Eye (tissue), 1 donor: Measurements from ENCODE around the gene SRPK3.

ENCODE experiments used
- DNase-seq: peaks from one replicate; pipeline ENCODE4 v3.0.0-alpha.2; 2015

SRPK3 gene

GRCh38 chrX:153771415-153772315 lies 9.2 kb upstream of the SRPK3 start:
- no peak for DNase-seq

- DNase-seq = no peak
Observed at GRCh38 chrX:153772316-153773217, 8.3 kb upstream of the SRPK3 start.

GRCh38 chrX:153773218-153773611 lies 7.6 kb upstream of the SRPK3 start:
- DNase-seq = no peak

- DNase-seq = no peak
Observed at GRCh38 chrX:153773741-153774575, 6.9 kb upstream of the SRPK3 start.

GRCh38 chrX:153774576-153775292 lies 6.1 kb upstream of the SRPK3 start:
- DNase-seq = no peak

- DNase-seq = no peak
Observed at GRCh38 chrX:153775293-153776119, 5.3 kb upstream of the SRPK3 start.

- no peak for DNase-seq
Observed at GRCh38 chrX:153776120-153776599, 4.7 kb upstream of the SRPK3 start.

GRCh38 chrX:153776611-153777045 lies 4.2 kb upstream of the SRPK3 start:
- DNase-seq = no peak

- no peak for DNase-seq
Observed at GRCh38 chrX:153777261-153778090, 3.4 kb upstream of the SRPK3 start.

GRCh38 chrX:153778181-153778580 lies 2.7 kb upstream of the SRPK3 start:
- DNase-seq = no peak

- DNase-seq = no peak
Observed at GRCh38 chrX:153778684-153779101, 2.1 kb upstream of the SRPK3 start.

- DNase-seq = peak; percentile 6
Observed at GRCh38 chrX:153779891-153780677, 757 bp upstream of the SRPK3 start.

- DNase-seq = no peak
Observed at GRCh38 chrX:153781428-153782047, 697 bp downstream of the SRPK3 start.

- DNase-seq = no peak
Observed at GRCh38 chrX:153782313-153782712, 1.5 kb downstream of the SRPK3 start.

GRCh38 chrX:153782871-153783270 lies 2.0 kb downstream of the SRPK3 start:
- no peak for DNase-seq

- DNase-seq = no peak
Observed at GRCh38 chrX:153783378-153784013, 2.7 kb downstream of the SRPK3 start.

GRCh38 chrX:153784325-153784967 lies 3.6 kb downstream of the SRPK3 start:
- no peak for DNase-seq

- no peak for DNase-seq
Observed at GRCh38 chrX:153786669-153787068, 5.8 kb downstream of the SRPK3 start.
